ENCODE results near the gene KITLG.
"Not testable (repeated sequence)": the region's sequence is repeated elsewhere in the genome, so short reads cannot be mapped to it uniquely, and the experiment has no call there.

- TF ChIP-seq CTCF, POLR2AphosphoS5 (IDR thresholded peaks at IDR 0.05): not testable (repeated sequence)
Observed at GRCh38 chr12:88628035-88628434, 47.8 kb upstream of the KITLG start.
